AG10803 (cell line): ENCODE measurements around the gene MEGF9.

ENCODE experiments used
- DNase-seq: peaks from one replicate; pipeline ENCODE4 v3.0.0; 2010; ENCODE audit warnings: low read depth
- H3K4me3 ChIP-seq: 2 replicates; pipeline ENCODE4 v1.5.1; 2011; ENCODE audit warnings: mild to moderate bottlenecking, low read length, control low read depth
- CTCF ChIP-seq: conservative IDR thresholded peaks from 2 replicates; pipeline ENCODE4 v1.5.1; 2011; ENCODE audit warnings: mild to moderate bottlenecking, low read length, control low read depth, inconsistent platforms

The MEGF9 gene

GRCh38 chr9:120603591-120603990, 110.7 kb downstream of the MEGF9 start:
- H3K4me3 ChIP-seq, result no peak overlapping the region
- TF ChIP-seq CTCF, result no peak
- DNase-seq, result no peak

GRCh38 chr9:120603010-120603409, 111.3 kb downstream of the MEGF9 start:
- no peak overlapping the region for H3K4me3 ChIP-seq
- TF ChIP-seq CTCF, result no peak
- no peak for DNase-seq

GRCh38 chr9:120593955-120594277, 120.4 kb downstream of the MEGF9 start:
- no peak for DNase-seq
- H3K4me3 ChIP-seq, result no peak overlapping the region
- no peak for TF ChIP-seq CTCF

GRCh38 chr9:120593250-120593954, 120.9 kb downstream of the MEGF9 start:
- no peak for DNase-seq
- H3K4me3 ChIP-seq, result no peak overlapping the region
- TF ChIP-seq CTCF, result no peak

GRCh38 chr9:120592210-120592609, 122.1 kb downstream of the MEGF9 start:
- no peak for TF ChIP-seq CTCF
- DNase-seq, result no peak
- H3K4me3 ChIP-seq, result no peak overlapping the region

GRCh38 chr9:120587328-120587727, 126.9 kb downstream of the MEGF9 start:
- DNase-seq, result no peak
- H3K4me3 ChIP-seq, result no peak overlapping the region
- no peak for TF ChIP-seq CTCF

GRCh38 chr9:120583958-120584369, 130.3 kb downstream of the MEGF9 start:
- peak; percentile 96 for DNase-seq
- TF ChIP-seq CTCF, result no peak
- H3K4me3 ChIP-seq, result no peak overlapping the region
